ENCODE data around the gene UTY. TPM values are rescaled to one million over a fixed set of nuclear protein-coding genes. Genes with fewer than 3 reads are reported as not detected.
"Not testable (repeated sequence)": the region's sequence is repeated elsewhere in the genome, so short reads cannot be mapped to it uniquely, and the experiment has no call there.

Gene UTY
- total RNA-seq, 4 donors from 2014 or later = not detected

- Histone ChIP-seq H3K9me3 (no peaks in the 10 kb centered on the region), H3K36me3 (no peaks in the 10 kb centered on the region), H3K27me3 (no peaks in the 10 kb centered on the region), H3K27ac (no peak overlapping the region), H3K4me3 (no peak overlapping the region), H3K4me1 (no peaks in the 10 kb centered on the region)
- TF ChIP-seq CTCF (IDR thresholded peaks at IDR 0.05) = no peak
- TF ChIP-seq POLR2A (IDR thresholded peaks at IDR 0.05) = no peak
- intact Hi-C loops (cut with DNase I; ENCODE audit: low total_unique reads) = no loop called here
- no peak for DNase-seq
Measured at GRCh38 chrY:13295026-13295425, 184.8 kb downstream of the UTY start.

DNA sequence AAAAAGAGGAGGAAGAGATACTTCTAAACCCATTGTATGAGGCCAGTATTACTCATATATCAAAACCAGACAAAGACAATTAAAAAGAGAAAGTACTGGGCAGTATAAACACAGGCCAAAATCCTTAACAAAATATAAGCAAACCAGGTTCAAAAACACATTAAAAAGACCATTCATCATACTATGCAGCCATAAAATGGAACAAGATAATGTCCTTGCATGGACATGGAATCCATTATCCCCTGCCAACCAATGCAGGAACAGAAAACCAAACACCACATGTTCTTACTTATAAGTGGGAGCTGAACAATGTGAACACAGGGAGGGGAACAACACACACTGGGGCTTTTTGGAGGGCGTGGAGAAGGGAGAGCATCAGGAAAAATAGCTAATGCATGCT is 188.6 kb downstream of the UTY start:
- intact Hi-C loops (cut with DNase I; ENCODE audit: low total_unique reads) = no loop called here
- no peaks in the 10 kb centered on the region for H3K9me3 ChIP-seq
- H3K4me1 ChIP-seq = no peaks in the 10 kb centered on the region
- no peak for DNase-seq
- TF ChIP-seq CTCF (IDR thresholded peaks at IDR 0.05) (no peak), POLR2A (IDR thresholded peaks at IDR 0.05) (no peak)
- no peaks in the 10 kb centered on the region for H3K36me3 ChIP-seq
- no peaks in the 10 kb centered on the region for H3K27me3 ChIP-seq
- H3K4me3 ChIP-seq = no peak overlapping the region
- H3K27ac ChIP-seq = no peak overlapping the region

DNA sequence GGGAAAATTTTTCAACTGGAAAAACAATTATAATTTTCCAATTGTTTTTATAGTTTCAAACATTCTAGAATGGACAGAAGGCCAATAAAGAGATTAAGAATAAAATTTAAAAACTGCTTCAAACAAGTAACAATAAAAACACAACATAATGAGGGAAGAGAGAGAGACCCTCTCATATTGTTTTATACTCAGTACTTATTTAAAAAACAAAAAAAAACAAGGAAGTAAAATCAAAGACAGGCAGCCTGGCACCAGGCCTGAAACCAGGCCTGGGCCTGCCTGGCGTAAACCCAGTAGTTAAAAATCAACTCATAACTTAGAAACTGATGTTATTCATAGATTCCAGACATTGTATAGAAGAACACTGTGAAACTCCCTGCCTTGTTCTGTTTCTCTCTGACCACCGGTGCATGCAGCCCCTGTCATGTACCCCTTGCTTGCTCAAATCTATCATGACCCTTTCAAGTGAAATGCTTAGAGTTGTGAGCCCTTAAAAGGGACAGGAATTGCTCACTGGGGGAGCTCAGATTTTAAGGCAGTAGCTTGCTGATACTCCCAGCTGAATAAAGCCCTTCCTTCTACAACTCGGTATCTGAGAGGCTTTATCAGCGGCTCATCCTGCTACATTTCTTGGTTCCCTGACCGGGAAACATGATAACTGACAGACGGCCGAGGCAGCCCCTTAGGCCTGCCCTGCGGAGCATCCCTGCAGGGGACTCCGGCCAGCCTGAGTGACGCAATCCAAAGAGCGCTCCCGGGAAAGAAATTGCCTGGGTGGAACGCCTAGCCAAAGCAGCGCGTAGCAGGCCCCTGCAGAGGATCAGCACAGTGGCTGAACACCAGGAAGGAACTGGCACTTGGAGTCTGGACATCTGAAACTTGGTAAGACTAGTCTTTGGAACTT is 197.4 kb downstream of the UTY start:
- H3K36me3 ChIP-seq; DNase-seq; H3K9me3 ChIP-seq; H3K27ac ChIP-seq; H3K4me3 ChIP-seq; H3K27me3 ChIP-seq; H3K4me1 ChIP-seq; intact Hi-C loops (cut with DNase I; ENCODE audit: low total_unique reads): not testable (repeated sequence)

DNA sequence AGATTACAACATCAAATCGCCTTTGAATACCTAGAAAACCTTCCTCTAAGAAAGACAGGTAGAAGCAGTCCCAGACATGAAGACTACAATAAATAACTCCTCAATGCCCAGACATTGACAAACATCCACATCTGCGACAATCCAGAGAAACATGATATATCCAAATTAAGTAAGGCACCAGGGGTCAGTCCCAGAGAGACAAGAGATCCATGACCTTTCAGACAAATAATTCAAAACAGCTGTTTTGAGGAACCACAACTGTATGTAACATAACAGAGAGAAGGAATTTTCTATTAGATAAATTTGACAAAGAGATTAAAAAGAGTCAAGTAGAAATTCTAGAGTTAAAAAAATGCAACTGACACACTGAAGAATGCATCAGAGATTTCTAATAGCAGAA is 200.3 kb downstream of the UTY start:
- Histone ChIP-seq H3K27ac (no peak overlapping the region), H3K4me3 (no peak overlapping the region), H3K9me3 (no peaks in the 10 kb centered on the region), H3K27me3 (no peaks in the 10 kb centered on the region), H3K4me1 (no peaks in the 10 kb centered on the region), H3K36me3 (no peaks in the 10 kb centered on the region)
- no peak for TF ChIP-seq CTCF (IDR thresholded peaks at IDR 0.05)
- TF ChIP-seq POLR2A (IDR thresholded peaks at IDR 0.05) = no peak
- no peak for DNase-seq
- intact Hi-C loops (cut with DNase I; ENCODE audit: low total_unique reads) = no loop called here

DNA sequence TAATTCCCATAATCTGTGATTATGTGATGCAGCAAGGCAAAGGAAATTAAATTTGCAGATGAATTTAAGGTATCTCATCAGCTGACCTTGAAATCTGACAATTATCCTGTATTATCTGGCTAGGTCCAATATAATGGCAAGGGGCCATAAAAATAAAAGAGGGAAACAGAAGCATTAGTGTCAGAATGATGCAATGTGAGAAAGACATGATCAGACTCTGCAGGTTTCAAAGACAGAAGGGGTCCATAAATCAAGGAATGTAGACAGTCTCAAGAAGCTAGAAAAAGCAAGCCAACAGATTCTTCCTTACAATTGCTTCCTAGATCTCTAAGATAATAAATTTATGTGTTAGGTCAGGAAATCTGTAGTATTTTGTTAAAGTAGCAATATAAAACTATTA is 208.1 kb downstream of the UTY start:
- no peak for DNase-seq
- Histone ChIP-seq H3K27me3 (no peaks in the 10 kb centered on the region), H3K27ac (no peak overlapping the region), H3K9me3 (no peaks in the 10 kb centered on the region), H3K4me1 (no peaks in the 10 kb centered on the region), H3K36me3 (no peaks in the 10 kb centered on the region), H3K4me3 (no peak overlapping the region)
- TF ChIP-seq POLR2A (IDR thresholded peaks at IDR 0.05) = no peak
- no peak for TF ChIP-seq CTCF (IDR thresholded peaks at IDR 0.05)
- intact Hi-C loops (cut with DNase I; ENCODE audit: low total_unique reads) = no loop called here

GRCh38 chrY:13253941-13254440 is 225.8 kb downstream of the UTY start:
- H3K36me3 ChIP-seq = not testable (repeated sequence)

More at GRCh38 chrY:13253941-13254440, 225.8 kb downstream of the UTY start:
- H3K9me3 ChIP-seq; DNase-seq; H3K27ac ChIP-seq; H3K27me3 ChIP-seq; H3K4me3 ChIP-seq; H3K4me1 ChIP-seq; intact Hi-C loops (cut with DNase I; ENCODE audit: low total_unique reads): not testable (repeated sequence)
